Kidney (tissue), 14 donors: ENCODE results near the gene ETV2. TPM values are rescaled to one million over a fixed set of nuclear protein-coding genes. Genes with fewer than 3 reads are reported as not detected.
A peak's percentile ranks its signal among the peaks of the same experiment; 100 is the strongest.

Experiments used
- DNase-seq, 5 donors: peaks; one replicate each; pipeline ENCODE4 v3.0.0-alpha.2; 2013 to 2020
- FAIRE-seq: peaks from 2 replicates; lab custom pipeline; 2012; peaks lifted over from hg19 to GRCh38; lab: Jason Lieb, UNC
- H3K27ac ChIP-seq, 2 donors: one replicate each; pipeline ENCODE4 v1.7.0; 2013; ENCODE audit warnings: low read depth in 2 of 2, low read length in 2 of 2, inconsistent platforms in 1 of 2
- H3K27me3 ChIP-seq: one replicate; pipeline ENCODE4 v1.7.1; 2013; ENCODE audit warnings: low read length, inconsistent platforms; ENCODE audit not compliant: control insufficient read depth, insufficient read depth
- H3K36me3 ChIP-seq, 3 donors: one replicate each; pipeline versions ENCODE4 v1.7.0 to v1.7.1; 2013; ENCODE audit warnings: low read length in 3 of 3, control low read depth in 1 of 3, inconsistent platforms in 1 of 3; ENCODE audit not compliant: insufficient read depth in 3 of 3, control insufficient read depth in 2 of 3
- H3K4me1 ChIP-seq, 3 donors: one replicate each; pipeline versions ENCODE4 v1.7.0 to v1.7.1; 2013; ENCODE audit warnings: low read length in 3 of 3, inconsistent platforms in 1 of 3, low read depth in 1 of 3; ENCODE audit not compliant: control insufficient read depth in 2 of 3, insufficient read depth in 2 of 3
- H3K4me3 ChIP-seq, 3 donors: one replicate each; pipeline versions ENCODE4 v1.7.0 to v1.8.1; 2013; ENCODE audit warnings: low read length in 3 of 3, control low read depth in 1 of 3, inconsistent platforms in 1 of 3
- H3K9ac ChIP-seq, 3 donors: one replicate each; pipeline versions ENCODE4 v1.7.0 to v1.7.1; 2013; ENCODE audit warnings: low read length in 3 of 3, control low read depth in 1 of 3, inconsistent platforms in 1 of 3
- H3K9me3 ChIP-seq, 3 donors: one replicate each; pipeline versions ENCODE4 v1.7.0 to v1.7.1; 2013; ENCODE audit warnings: low read length in 3 of 3, control low read depth in 1 of 3, inconsistent platforms in 1 of 3; ENCODE audit not compliant: control insufficient read depth in 2 of 3, insufficient read depth in 1 of 3
- intact Hi-C: fragments of 100-400 bp; cut with DNase I; formaldehyde crosslinking; loops from one replicate; pipeline ENCODE4 v1.11.1; 2022
- polyA plus RNA-seq: library from polyadenylated mRNA; stranded (reverse); fragments of 350-450 nt; fragmentation: Illumina TruSeq; extraction: RNeasy Lipid Tissue Mini Kit (QIAGEN cat#74804); gene quantifications from one replicate; pipeline ENCODE4 v1.2.3, GENCODE V29; 2014; ENCODE audit warnings: low read depth, low replicate concordance; ENCODE audit not compliant: insufficient read depth
- total RNA-seq: library from RNA; stranded (reverse); fragmentation: NEBNext Ultra II Directional; extraction: Animal tissue kit (Norgen Biotek cat#: 25700); gene quantifications from one replicate; pipeline ENCODE4 v1.2.1, GENCODE V29; 2021
- TF ChIP-seq, protein P1 (sequence below): IDR thresholded peaks from 3 replicates; pipeline ENCODE4 v1.5.1; 2012; ENCODE audit warnings: mild to moderate bottlenecking, moderate library complexity, borderline replicate concordance; ENCODE audit not compliant: insufficient read depth; ENCODE audit errors: extremely low read depth
- donor health status: control.
- donor health status: control.
- donor health status: control.
- donor health status: control.
- donor health status: control.
- donor health status: DM: yes; HTN: yes; CAD: no.
- donor health status: Normal renal cell carcinoma (clear cell type).

The ETV2 gene
- total and polyA plus RNA-seq, 2 donors from 2014 or later: 0.38 to 3.3 TPM

DNA sequence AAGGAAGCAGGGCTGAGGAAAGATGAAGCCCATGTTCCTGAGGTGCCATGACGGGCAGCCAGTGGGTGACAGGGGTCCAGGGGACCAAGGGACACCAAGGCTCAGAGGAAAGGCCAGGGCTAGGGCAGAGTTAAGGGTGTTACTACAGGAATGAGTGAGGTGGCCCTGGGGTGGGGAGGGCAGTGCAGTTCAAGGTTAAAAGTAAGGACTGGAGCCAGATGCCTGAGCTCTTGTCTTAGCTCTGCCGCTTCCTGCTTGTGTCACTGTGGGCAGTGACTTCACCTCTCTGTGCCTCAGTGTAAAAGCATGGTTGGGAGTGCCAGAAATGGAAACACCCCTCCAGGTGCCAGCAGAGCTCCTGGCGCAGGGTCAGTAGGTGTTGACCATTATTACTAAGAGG, 4.9 kb upstream of the ETV2 start:
- Histone ChIP-seq H3K4me1 (no peaks in the 10 kb centered on the region), H3K4me3 (no peak overlapping the region), H3K36me3 (peaks cover 0 to 31% (median 30%) of the 10 kb centered on the region in 3 donors), H3K9ac (no peak overlapping the region), H3K27ac (no peak overlapping the region), H3K9me3 (no peaks in the 10 kb centered on the region), H3K27me3 (no peaks in the 10 kb centered on the region)
- no peak for DNase-seq
- intact Hi-C loops: no loop called here
- TF ChIP-seq, protein P1, sequence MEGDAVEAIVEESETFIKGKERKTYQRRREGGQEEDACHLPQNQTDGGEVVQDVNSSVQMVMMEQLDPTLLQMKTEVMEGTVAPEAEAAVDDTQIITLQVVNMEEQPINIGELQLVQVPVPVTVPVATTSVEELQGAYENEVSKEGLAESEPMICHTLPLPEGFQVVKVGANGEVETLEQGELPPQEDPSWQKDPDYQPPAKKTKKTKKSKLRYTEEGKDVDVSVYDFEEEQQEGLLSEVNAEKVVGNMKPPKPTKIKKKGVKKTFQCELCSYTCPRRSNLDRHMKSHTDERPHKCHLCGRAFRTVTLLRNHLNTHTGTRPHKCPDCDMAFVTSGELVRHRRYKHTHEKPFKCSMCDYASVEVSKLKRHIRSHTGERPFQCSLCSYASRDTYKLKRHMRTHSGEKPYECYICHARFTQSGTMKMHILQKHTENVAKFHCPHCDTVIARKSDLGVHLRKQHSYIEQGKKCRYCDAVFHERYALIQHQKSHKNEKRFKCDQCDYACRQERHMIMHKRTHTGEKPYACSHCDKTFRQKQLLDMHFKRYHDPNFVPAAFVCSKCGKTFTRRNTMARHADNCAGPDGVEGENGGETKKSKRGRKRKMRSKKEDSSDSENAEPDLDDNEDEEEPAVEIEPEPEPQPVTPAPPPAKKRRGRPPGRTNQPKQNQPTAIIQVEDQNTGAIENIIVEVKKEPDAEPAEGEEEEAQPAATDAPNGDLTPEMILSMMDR: no peak
- no peak for FAIRE-seq

DNA sequence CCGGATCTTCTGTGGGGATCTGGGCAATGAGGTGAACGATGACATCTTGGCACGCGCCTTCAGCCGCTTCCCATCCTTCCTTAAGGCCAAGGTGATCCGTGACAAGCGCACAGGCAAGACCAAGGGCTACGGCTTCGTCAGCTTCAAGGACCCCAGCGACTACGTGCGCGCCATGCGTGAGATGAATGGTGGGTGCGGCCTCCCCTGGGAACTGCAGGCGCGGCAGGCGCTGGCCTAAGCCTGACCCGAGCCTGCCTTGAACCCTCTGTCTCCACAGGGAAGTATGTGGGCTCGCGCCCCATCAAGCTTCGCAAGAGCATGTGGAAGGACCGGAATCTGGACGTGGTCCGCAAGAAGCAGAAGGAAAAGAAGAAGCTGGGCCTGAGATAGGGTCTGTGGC, 4.4 kb upstream of the ETV2 start:
- peaks cover 0 to 27% (median 26%) of the 10 kb centered on the region in 3 donors for H3K36me3 ChIP-seq
- no peaks in the 10 kb centered on the region for H3K9me3 ChIP-seq
- intact Hi-C loops: no loop called here
- no peak overlapping the region for H3K9ac ChIP-seq
- H3K27me3 ChIP-seq: no peaks in the 10 kb centered on the region
- no peak overlapping the region for H3K27ac ChIP-seq
- H3K4me3 ChIP-seq: no peak overlapping the region
- no peaks in the 10 kb centered on the region for H3K4me1 ChIP-seq
- FAIRE-seq (no peak), DNase-seq (no peak)
- TF ChIP-seq, protein P1: no peak

DNA sequence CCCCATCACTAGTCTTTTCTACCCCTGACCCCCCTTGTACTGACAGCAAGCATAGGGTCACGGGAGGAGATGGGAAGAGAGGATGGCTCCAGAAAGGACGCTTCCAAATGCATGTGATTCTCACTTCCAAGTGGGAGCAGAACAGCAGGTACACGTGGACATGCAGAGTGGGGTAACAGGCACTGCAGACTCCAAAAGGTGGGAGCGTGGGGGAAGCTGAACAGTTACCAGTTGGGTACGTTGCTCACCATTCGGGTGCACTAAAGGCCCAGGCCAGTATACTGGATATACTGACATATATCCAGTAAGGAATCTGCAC, 2.3 kb upstream of the ETV2 start:
- peak in 1 of 5 donors; percentile 32 for DNase-seq
- Histone ChIP-seq H3K4me1 (peaks cover 0 to 5% (median 0%) of the 10 kb centered on the region in 3 donors), H3K36me3 (peaks cover 0 to 16% (median 12%) of the 10 kb centered on the region in 3 donors), H3K27ac (no peak overlapping the region), H3K9me3 (no peaks in the 10 kb centered on the region), H3K4me3 (no peak overlapping the region), H3K27me3 (no peaks in the 10 kb centered on the region), H3K9ac (no peak overlapping the region)
- TF ChIP-seq, protein P1: no peak
- intact Hi-C loops: no loop called here
- no peak for FAIRE-seq

DNA sequence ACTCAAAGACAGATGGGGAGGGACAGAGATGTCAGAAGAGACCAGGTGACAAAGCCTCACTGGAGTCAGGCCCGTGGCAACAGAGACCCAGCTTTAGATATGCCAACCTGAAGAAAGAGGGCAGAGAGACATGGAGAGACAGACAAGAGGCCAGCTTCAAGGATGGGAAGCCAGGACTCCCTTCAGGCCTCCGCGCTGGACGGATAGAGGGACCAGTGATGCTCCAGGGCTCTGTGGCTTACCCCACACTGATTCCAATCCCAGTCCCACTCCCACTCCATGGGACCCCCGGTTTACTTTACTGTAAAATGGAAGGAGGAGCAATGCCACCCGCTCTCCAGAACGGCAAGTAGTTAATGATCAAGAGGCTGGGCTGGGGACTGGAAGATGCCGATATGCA, 1.7 kb upstream of the ETV2 start:
- Histone ChIP-seq H3K27ac (no peak overlapping the region), H3K36me3 (peaks cover 0 to 15% (median 10%) of the 10 kb centered on the region in 3 donors), H3K4me3 (no peak overlapping the region), H3K27me3 (no peaks in the 10 kb centered on the region), H3K9me3 (no peaks in the 10 kb centered on the region), H3K9ac (no peak overlapping the region), H3K4me1 (peaks cover 0 to 5% (median 0%) of the 10 kb centered on the region in 3 donors)
- TF ChIP-seq, protein P1: no peak
- FAIRE-seq: no peak
- intact Hi-C loops: no loop called here
- DNase-seq: no peak
